ENCODE data around the gene THBD.
A peak's percentile ranks its signal among the peaks of the same experiment; 100 is the strongest.
"Not testable (repeated sequence)": the region's sequence is repeated elsewhere in the genome, so short reads cannot be mapped to it uniquely, and the experiment has no call there.

The THBD gene

DNA sequence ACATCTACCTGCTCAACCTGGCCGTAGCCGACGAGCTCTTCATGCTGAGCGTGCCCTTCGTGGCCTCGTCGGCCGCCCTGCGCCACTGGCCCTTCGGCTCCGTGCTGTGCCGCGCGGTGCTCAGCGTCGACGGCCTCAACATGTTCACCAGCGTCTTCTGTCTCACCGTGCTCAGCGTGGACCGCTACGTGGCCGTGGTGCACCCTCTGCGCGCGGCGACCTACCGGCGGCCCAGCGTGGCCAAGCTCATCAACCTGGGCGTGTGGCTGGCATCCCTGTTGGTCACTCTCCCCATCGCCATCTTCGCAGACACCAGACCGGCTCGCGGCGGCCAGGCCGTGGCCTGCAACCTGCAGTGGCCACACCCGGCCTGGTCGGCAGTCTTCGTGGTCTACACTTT is 13.7 kb downstream of the THBD start:
- DNase-seq (ENCODE audit: low read depth, low spot score): no peak

GRCh38 chr20:23034721-23035671 is 14.5 kb downstream of the THBD start, which contains the start of gene SSTR4:
SSTR4 (plus strand) TSS chr20:23035312; CDS start chr20:23035484, 172 bp downstream.
- DNase-seq (ENCODE audit: low read depth, low spot score): no peak

DNA sequence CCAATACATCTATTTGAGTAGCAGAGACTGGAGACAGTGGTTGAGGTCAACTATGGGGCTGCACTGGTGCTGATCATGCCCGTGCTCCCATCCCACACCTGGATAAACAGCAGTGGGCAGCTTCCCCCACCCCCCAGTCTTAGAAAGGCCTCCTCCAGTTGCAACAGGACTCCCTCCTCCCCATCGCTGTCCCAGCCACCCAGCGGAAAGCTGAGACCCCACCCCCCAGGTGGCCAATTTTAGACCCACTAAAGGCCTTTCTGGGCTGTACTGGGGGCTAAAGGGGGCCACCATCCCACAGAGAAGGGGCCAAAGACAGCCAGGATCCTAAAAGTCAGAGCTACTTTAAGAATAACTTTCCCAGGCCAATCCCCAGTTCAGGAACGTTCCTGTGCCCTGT is 15.6 kb downstream of the THBD start:
- no peak for DNase-seq (ENCODE audit: low read depth, low spot score)

DNA sequence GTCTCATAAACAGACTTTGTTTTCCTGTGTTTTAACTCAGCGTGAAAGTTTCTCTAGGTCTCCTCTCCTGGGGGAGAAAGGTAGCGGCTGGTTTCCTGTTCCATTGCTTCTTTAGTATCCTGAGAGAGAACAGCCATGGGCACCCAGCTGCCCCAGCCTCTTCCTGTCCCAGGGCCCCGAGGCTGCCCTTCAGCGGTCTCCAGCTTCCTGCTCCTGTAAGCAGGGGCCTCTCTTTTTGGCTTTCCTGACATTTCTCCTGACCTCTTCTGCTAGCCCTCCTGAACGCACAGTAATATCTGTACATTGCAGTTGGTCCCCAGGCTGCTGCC is 16.8 kb downstream of the THBD start:
- no peak for DNase-seq (ENCODE audit: low read depth, low spot score)

DNA sequence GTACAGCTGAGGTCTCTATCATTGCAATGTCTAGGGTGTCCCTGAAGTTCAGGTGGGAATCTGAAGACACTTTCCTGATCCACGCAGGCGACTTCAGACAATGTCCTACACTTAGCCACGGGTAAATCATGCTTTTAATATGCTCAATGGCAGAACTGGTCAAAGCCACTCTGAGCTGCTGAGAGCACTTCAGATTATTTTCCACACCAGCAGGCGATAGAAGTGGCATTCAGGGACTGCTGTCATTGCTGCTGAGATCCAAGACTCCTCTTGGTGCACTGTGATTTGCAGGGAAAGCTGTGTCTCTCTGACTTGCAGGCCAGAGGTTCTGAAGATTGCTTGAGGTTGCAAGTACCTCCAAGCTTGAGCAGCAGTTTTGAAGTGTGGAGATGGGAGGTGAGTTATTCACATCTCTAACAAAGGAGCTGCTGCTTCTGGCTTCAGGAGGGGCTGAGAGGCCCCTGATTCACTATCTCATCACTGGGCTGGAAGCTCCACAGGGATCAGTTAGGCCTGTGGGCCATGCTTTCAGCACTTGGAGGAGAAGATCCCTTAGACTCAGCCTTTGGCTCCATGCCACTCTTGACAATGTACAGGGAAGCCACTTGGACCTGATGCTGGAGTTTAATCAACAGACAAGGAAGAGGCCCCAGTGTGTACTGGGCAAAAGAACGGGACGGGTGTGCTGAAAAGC is 17.3 kb downstream of the THBD start:
- no peak for DNase-seq (ENCODE audit: low read depth, low spot score)

DNA sequence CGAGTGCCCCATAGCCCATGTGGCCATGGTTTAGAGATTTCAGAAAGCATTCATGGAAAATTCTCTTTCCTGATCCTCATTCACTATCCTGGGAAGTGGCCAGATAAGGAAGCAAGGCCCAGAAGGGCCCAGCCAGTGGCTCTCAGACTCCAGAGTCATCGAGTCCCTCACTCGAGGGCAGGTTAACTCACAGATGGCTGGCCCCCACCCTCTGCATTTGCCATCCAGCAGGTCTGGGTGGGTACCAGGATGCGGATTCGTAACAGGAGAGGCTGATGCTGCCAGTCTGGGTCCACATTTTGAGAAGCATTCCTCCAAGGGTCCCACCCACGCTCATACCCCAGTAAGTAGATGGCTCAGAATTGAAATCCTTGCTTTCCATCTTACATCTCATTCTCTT is 18.1 kb downstream of the THBD start:
- no peak for DNase-seq (ENCODE audit: low read depth, low spot score)

GRCh38 chr20:23029324-23029723 is 20.1 kb downstream of the THBD start:
- no peak for DNase-seq (ENCODE audit: low read depth, low spot score)

DNA sequence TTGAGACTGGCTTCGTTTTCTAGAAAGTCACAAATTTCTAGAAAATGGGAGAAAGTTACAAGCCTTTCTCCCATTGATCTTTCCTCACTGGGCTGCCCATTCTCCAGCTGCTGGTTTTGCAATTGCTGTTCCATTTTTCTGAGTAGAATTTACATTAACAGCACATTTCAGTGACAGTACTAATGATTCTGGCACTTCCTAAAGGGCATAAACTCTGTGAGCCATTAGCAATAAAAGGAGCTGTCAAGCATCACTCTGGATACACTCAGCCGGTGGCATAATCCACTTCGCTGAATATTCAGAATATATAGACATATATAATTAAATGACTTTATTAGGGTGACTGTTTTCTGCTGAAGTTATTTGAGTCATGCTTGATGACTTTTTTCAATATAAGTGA is 21.1 kb downstream of the THBD start:
- DNase-seq (ENCODE audit: low read depth, low spot score): no peak

GRCh38 chr20:23027721-23028120 is 21.8 kb downstream of the THBD start:
- DNase-seq (ENCODE audit: low read depth, low spot score): no peak

DNA sequence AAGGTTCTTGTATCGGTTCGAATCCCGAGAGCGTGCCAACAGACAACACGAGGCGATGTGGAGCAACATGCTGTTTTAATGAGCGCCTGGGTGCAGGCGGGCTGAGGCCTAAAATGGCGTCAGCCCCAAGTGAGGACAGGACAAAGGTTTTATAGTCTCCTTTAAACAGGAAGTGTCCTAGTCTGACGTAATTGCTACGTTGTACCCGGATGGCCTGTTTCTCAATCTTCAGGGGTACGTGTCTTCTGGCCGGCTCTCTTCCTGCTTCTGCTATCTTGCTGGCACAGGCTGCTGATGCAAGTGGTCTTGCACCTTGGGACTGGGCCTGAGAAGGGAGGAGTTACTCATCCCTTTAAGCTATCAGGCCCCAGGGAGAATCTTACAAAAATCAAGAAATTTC is 24.0 kb downstream of the THBD start:
- DNase-seq (ENCODE audit: low read depth, low spot score): not testable (repeated sequence)

- DNase-seq (ENCODE audit: low read depth, low spot score): no peak
These were observed 24.8 kb downstream of the THBD start for GRCh38 chr20:23024701-23025100.

GRCh38 chr20:23023621-23024177 is 25.8 kb downstream of the THBD start:
- no peak for DNase-seq (ENCODE audit: low read depth, low spot score)

- peak; percentile 2 for DNase-seq (ENCODE audit: low read depth, low spot score)
These were observed 26.6 kb downstream of the THBD start for GRCh38 chr20:23022849-23023248.

DNA sequence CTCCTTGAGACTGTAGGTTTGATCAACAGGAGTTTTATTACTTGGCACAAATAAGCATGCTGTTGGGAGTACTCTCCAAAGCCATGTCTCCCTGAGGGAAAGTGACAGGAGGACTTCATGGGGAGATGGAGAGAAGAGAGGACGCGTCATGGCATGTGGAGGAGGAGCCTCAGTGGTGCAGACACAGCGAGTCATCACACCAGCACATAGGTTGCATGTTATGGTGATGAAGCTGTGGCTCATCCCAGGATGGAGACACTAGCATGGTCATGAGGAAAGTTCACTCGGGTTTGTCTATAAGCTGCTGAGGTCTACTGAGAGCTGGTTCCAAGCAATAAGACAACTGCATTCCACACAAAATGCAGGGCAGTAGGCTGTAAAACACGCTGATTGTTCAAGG is 27.5 kb downstream of the THBD start:
- DNase-seq (ENCODE audit: low read depth, low spot score): no peak

DNA sequence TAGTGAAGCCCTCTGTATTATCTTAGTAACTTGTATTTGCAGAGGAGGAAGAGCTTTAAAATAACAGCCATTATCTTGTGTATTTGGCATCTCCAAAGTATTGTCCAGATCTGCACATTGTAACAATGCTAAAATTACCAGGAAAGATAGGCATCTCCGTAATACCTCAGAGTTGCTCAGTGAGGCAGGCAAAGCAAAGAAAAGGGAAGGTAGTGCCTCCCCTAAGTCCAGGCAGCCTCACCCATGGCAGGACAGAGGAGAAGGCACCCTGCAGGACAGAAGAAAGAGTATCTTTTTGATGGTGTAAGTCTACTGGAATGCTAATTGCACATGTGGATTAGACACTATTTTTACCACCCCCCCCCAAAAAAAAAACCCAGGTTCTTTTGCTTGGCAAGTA is 27.9 kb downstream of the THBD start:
- DNase-seq (ENCODE audit: low read depth, low spot score): no peak

DNA sequence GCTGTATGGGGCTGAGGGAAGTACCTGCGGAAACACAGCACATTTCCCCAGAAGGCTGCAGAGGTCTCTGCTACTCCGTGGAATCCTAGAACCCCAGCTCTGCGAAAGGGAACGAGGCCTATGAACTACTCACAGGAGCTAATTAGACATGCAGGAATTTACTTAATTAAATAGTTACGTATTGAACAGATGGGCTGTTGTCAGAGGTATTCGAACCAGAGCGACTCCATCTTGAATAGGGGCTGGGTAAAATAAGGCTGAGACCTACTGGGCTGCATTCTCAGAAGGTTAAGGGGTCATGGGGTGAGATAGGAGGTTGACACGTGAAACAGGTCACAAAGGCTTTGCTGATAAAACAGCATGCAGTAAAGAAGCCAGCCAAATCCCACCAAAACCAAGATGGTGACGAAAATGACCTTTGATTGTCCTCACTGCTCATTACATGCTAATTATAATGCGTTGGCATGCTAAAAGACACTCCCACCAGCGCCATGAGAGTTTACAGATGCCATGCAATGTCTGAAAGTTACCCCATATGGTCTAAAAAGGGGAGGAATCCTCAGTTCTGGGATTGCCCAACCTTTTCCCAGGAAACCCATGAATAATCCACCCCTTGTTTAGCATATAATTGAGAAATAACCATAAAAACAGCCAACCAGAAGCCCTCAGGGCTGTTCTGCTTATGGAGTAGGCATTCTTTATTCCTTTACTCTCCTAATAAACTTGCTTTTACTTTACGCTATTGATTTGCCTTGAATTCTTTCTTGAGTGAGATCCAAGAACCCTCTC is 29.0 kb downstream of the THBD start:
- DNase-seq (ENCODE audit: low read depth, low spot score): no peak

GRCh38 chr20:23019403-23019802 is 30.1 kb downstream of the THBD start:
- no peak for DNase-seq (ENCODE audit: low read depth, low spot score)

- DNase-seq (ENCODE audit: low read depth, low spot score): no peak
These were observed 30.5 kb downstream of the THBD start for GRCh38 chr20:23018941-23019340.

DNA sequence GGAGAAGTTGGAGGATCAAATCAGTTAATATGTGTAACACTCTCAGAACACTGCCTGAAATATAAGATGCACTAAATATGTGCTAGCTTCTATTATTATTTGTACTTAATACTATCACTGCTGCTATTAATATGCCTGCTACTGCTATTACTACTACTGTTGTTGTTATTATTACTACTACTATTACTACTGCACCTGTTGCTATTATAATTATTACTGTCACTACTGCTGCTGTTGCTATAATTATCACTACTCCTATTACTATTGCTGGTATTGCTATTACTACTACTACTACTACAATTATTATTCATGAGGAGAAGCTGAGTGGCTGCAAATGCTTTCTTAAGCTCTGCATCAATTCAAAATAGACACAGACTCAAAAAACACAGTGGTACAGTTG is 31.0 kb downstream of the THBD start:
- no peak for DNase-seq (ENCODE audit: low read depth, low spot score)

GRCh38 chr20:23017516-23017915 is 32.0 kb downstream of the THBD start:
- DNase-seq (ENCODE audit: low read depth, low spot score): no peak

- no peak for DNase-seq (ENCODE audit: low read depth, low spot score)
These were observed 36.0 kb downstream of the THBD start for GRCh38 chr20:23013429-23013828.

Measured in astrocyte of the hippocampus (primary cell).